Measurements from ENCODE around the gene CARTPT.

Gene CARTPT

DNA sequence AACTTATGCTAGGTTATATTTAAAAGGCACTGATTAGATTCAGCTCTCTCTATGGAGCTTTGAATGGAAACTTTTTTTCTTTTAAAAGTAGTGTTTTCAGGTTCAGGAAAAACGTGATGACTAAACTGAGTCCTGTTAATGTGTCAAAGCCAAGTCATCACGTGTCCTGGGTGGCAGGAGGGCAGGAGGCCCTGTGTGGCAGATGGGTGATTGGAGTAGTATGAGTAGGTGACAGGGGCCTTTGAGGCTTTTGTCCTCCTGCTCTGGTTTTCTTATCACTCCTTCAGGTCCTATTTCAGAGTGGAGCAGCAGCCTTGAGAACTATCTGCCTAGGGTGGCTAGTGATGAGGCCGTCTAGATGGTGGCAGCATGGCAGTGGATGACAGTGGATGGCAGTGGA is 17.7 kb upstream of the CARTPT start:
- no peak for DNase-seq (ENCODE audit: extremely low read depth, low read depth)
- H3K4me3 ChIP-seq (replicated peaks; ENCODE audit: low read depth, low read length): no peak overlapping the region
- TF ChIP-seq, protein P1, sequence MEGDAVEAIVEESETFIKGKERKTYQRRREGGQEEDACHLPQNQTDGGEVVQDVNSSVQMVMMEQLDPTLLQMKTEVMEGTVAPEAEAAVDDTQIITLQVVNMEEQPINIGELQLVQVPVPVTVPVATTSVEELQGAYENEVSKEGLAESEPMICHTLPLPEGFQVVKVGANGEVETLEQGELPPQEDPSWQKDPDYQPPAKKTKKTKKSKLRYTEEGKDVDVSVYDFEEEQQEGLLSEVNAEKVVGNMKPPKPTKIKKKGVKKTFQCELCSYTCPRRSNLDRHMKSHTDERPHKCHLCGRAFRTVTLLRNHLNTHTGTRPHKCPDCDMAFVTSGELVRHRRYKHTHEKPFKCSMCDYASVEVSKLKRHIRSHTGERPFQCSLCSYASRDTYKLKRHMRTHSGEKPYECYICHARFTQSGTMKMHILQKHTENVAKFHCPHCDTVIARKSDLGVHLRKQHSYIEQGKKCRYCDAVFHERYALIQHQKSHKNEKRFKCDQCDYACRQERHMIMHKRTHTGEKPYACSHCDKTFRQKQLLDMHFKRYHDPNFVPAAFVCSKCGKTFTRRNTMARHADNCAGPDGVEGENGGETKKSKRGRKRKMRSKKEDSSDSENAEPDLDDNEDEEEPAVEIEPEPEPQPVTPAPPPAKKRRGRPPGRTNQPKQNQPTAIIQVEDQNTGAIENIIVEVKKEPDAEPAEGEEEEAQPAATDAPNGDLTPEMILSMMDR (IDR thresholded peaks at IDR 0.05; ENCODE audit: low read depth, low read length, missing control alignments): no peak

- no peak overlapping the region for H3K4me3 ChIP-seq (replicated peaks; ENCODE audit: low read depth, low read length)
- TF ChIP-seq, protein P1 (IDR thresholded peaks at IDR 0.05; ENCODE audit: low read depth, low read length, missing control alignments): no peak
- DNase-seq (ENCODE audit: extremely low read depth, low read depth): no peak
These were observed 15.1 kb upstream of the CARTPT start for GRCh38 chr5:71703941-71704340.

DNA sequence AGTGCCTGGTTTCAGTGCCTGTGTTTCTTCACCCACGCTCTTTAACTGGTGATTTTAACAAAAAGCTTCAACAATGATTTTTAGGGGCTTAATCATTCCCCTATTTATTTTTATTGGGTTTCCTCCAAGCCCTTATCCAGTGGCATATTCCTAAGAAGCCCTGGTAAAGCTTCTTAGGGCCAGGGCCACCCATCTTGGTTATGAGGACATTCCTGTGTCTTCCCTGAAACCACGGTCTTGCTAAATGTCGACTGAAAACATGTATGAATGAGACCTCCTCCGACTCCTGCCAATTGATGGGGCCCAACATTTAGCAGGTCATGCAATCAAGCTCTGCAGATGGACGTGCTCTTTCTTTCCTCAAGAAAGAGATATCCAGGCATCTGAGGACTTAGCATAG is 13.7 kb upstream of the CARTPT start:
- H3K4me3 ChIP-seq (replicated peaks; ENCODE audit: low read depth, low read length): no peak overlapping the region
- DNase-seq (ENCODE audit: extremely low read depth, low read depth): no peak
- TF ChIP-seq, protein P1 (IDR thresholded peaks at IDR 0.05; ENCODE audit: low read depth, low read length, missing control alignments): no peak

DNA sequence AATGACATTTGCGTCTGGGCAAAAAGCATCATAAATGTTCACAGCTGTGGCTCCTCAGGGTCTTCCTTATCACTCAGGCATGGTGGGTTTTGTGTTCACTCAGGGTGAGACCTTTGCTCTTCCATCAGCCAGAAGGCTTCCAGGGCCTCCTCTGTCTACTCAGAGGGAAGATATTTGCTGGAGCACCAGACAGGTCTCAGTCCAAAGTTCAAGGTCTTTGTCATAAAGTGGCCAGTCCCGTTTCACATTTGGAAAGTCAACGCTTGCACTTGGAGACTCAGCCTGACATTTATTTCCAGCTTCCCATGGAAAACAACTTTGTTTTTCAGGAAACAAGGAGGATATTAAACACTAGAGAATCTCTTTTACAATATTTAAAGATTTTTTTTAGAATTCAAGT is 12.2 kb upstream of the CARTPT start:
- DNase-seq (ENCODE audit: extremely low read depth, low read depth): no peak
- TF ChIP-seq, protein P1 (IDR thresholded peaks at IDR 0.05; ENCODE audit: low read depth, low read length, missing control alignments): no peak

DNA sequence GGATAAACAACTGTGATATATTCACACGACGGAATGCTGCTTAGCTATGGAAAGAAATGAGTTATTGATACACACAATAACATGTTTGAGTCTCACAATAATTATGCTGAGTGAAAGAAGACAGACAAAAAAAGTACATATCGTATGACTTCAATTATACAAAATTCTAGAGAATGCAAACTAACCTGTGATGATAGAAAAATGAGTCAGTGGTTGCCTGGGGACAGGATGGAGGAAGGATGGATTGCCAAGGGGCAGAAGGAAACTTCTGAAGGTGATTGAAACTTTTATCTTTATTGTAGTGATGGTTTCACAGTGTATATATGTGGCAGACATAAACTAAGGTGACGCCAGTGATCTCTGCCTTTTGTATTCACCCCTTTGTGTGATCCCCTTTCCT is 7.5 kb upstream of the CARTPT start:
- TF ChIP-seq, protein P1 (IDR thresholded peaks at IDR 0.05; ENCODE audit: low read depth, low read length, missing control alignments): no peak

More for the DNA sequence above, 12.2 kb upstream of the CARTPT start:
- no peak overlapping the region for H3K4me3 ChIP-seq (replicated peaks; ENCODE audit: low read depth, low read length)

DNA sequence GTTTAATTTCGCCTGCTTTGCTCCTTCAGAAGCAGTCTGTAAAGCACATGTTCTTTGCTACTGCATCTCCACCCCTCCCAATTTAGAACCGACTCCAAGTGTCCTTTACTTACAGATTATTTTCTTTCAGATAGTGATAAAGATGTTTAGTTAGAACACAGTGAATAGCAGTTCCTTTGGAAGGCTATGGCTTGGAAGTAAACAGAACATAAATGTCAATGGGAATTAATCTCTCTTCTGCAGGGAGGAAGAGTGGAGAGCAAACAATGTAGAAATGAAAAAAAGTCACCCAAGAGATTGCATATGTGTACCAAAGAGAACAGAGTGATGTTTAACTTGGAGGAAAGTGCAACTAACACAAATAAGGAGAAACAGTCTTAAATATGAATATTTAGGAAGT is 4.2 kb upstream of the CARTPT start:
- DNase-seq (ENCODE audit: extremely low read depth, low read depth): no peak
- TF ChIP-seq, protein P1 (IDR thresholded peaks at IDR 0.05; ENCODE audit: low read depth, low read length, missing control alignments): no peak
- H3K4me3 ChIP-seq (replicated peaks; ENCODE audit: low read depth, low read length): no peak overlapping the region

More for the DNA sequence above, 7.5 kb upstream of the CARTPT start:
- DNase-seq (ENCODE audit: extremely low read depth, low read depth): no peak
- H3K4me3 ChIP-seq (replicated peaks; ENCODE audit: low read depth, low read length): no peak overlapping the region

DNA sequence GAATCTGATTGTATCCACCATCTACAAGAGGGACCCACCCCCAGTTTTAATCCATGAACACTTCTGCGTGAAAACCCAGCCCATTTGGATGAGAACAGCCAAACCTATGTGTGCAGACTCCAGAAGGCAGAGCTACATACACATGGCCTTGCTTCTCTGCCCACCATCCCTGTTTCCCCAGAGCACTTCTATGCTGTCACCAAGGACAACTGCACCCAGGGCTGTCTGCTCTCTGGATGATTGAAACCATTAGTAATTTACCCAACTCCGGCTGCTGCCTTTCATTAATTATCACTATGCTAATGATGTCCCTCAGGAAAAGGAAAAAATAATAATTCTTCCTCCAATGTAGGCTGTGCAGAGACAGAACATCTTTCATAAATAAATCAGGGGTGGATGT is 8.9 kb downstream of the CARTPT start:
- no peak for DNase-seq (ENCODE audit: extremely low read depth, low read depth)
- H3K4me3 ChIP-seq (replicated peaks; ENCODE audit: low read depth, low read length): no peak overlapping the region
- TF ChIP-seq, protein P1 (IDR thresholded peaks at IDR 0.05; ENCODE audit: low read depth, low read length, missing control alignments): no peak

Data from HFF-Myc (cell line).